ENCODE data around the gene FHIT. TPM values are rescaled to one million over a fixed set of nuclear protein-coding genes. Genes with fewer than 3 reads are reported as not detected.

FHIT gene
- total RNA-seq, 1 experiment from 2014 or later, result 20.1 TPM

DNA sequence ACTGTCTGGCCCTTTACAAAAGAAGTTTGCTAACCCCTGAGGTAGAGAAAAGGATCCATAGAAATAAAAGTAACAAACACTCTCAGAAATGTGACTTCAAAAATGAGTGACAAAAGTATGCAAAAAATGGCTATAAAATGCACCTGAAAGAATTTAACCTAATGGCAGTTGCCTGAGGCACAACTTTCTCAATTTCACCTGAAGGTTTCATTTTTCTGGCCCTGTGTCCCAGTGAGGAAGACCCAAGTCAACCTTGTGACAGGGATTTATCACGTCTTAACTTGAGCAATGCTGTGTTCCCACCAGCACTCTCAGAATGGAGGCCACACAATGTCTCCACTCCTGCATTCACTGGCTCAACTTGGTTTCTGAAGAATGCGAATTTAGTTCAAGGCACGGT, 83.0 kb downstream of the FHIT start:
- peaks cover 6% of the 10 kb centered on the region for H3K36me3 Mint-ChIP-seq (ENCODE audit: insufficient read depth, unreplicated experiment)
- no peak overlapping the region for H3K27ac Mint-ChIP-seq (ENCODE audit: low read depth, unreplicated experiment)
- no peak overlapping the region for H3K4me3 Mint-ChIP-seq (ENCODE audit: unreplicated experiment)
- TF ChIP-seq, protein P1, sequence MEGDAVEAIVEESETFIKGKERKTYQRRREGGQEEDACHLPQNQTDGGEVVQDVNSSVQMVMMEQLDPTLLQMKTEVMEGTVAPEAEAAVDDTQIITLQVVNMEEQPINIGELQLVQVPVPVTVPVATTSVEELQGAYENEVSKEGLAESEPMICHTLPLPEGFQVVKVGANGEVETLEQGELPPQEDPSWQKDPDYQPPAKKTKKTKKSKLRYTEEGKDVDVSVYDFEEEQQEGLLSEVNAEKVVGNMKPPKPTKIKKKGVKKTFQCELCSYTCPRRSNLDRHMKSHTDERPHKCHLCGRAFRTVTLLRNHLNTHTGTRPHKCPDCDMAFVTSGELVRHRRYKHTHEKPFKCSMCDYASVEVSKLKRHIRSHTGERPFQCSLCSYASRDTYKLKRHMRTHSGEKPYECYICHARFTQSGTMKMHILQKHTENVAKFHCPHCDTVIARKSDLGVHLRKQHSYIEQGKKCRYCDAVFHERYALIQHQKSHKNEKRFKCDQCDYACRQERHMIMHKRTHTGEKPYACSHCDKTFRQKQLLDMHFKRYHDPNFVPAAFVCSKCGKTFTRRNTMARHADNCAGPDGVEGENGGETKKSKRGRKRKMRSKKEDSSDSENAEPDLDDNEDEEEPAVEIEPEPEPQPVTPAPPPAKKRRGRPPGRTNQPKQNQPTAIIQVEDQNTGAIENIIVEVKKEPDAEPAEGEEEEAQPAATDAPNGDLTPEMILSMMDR (IDR thresholded peaks at IDR 0.05; ENCODE audit: unreplicated experiment), result no peak
- no TSS peak for BruUV-seq (replicated peaks)
- intact Hi-C loops (cut with micrococcal nuclease), result no loop called here
- H3K9me3 Mint-ChIP-seq (ENCODE audit: unreplicated experiment), result no peaks in the 10 kb centered on the region
- CTCF ChIA-PET, result no interaction called here
- POLR2A ChIA-PET, result no interaction called here
- H3K27me3 Mint-ChIP-seq (ENCODE audit: insufficient read depth, unreplicated experiment), result no peaks in the 10 kb centered on the region
- DNase-seq (ENCODE audit: unreplicated experiment), result no peak
- peaks cover 5% of the 10 kb centered on the region for H3K4me1 Mint-ChIP-seq (ENCODE audit: insufficient read depth, unreplicated experiment)

DNA sequence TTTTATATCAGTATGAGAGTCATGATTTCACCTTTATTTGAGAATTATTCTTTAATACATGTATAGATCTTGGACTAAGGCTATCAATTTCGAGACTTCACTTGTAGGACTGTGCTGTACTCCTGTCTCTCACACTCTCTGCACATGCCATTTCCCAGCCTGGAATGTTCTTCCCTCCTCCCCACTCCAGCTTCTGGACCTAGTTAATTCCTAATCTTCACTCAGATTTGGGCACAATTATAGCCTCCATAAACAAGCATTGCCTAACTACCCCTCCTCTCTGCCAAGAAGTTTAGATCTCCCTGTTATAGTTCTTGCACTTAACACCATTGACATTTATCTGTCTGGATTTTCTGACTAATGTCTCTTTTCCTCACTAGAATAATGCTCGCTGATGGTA, 88.3 kb downstream of the FHIT start:
- H3K27me3 Mint-ChIP-seq (ENCODE audit: insufficient read depth, unreplicated experiment), result no peaks in the 10 kb centered on the region
- intact Hi-C loops (cut with micrococcal nuclease), result no loop called here
- DNase-seq (ENCODE audit: unreplicated experiment), result no peak
- H3K36me3 Mint-ChIP-seq (ENCODE audit: insufficient read depth, unreplicated experiment), result peaks cover 12% of the 10 kb centered on the region
- H3K4me1 Mint-ChIP-seq (ENCODE audit: insufficient read depth, unreplicated experiment), result no peaks in the 10 kb centered on the region
- BruUV-seq (replicated peaks), result no TSS peak
- TF ChIP-seq, protein P1 (IDR thresholded peaks at IDR 0.05; ENCODE audit: unreplicated experiment), result no peak
- ChIA-PET POLR2A (no interaction called here), CTCF (no interaction called here)
- H3K9me3 Mint-ChIP-seq (ENCODE audit: unreplicated experiment), result no peaks in the 10 kb centered on the region
- H3K27ac Mint-ChIP-seq (ENCODE audit: low read depth, unreplicated experiment), result no peak overlapping the region
- no peak overlapping the region for H3K4me3 Mint-ChIP-seq (ENCODE audit: unreplicated experiment)

DNA sequence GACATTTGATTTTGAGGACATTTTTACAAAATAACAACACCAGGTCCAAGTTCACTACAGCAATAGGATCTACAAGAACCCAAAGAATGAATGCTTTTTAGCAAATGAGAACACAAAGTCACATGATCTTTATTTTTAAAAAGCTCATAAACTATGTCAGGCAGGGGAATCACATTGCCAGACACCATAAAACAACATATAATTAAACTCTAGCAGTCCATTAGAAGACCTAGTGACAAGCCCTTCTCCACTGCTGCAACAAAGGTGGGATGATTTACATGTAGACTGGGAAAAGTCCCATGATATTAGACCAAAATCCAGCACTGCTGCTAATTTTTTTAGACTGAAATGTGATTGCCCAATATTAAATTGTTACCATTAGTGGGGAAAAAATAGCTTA, 92.6 kb downstream of the FHIT start:
- TF ChIP-seq, protein P1 (IDR thresholded peaks at IDR 0.05; ENCODE audit: unreplicated experiment), result no peak
- H3K36me3 Mint-ChIP-seq (ENCODE audit: insufficient read depth, unreplicated experiment), result peaks cover 6% of the 10 kb centered on the region
- no peak overlapping the region for H3K27ac Mint-ChIP-seq (ENCODE audit: low read depth, unreplicated experiment)
- H3K27me3 Mint-ChIP-seq (ENCODE audit: insufficient read depth, unreplicated experiment), result no peaks in the 10 kb centered on the region
- DNase-seq (ENCODE audit: unreplicated experiment), result no peak
- ChIA-PET POLR2A (interaction anchor here (0.6 kb wide), 1 partner anchor 15 kb away, joined by 3 read pairs; no protein-coding TSS in a partner anchor), CTCF (no interaction called here)
- no peak overlapping the region for H3K4me3 Mint-ChIP-seq (ENCODE audit: unreplicated experiment)
- H3K9me3 Mint-ChIP-seq (ENCODE audit: unreplicated experiment), result no peaks in the 10 kb centered on the region
- intact Hi-C loops (cut with micrococcal nuclease), result no loop called here
- BruUV-seq (replicated peaks), result no TSS peak
- no peaks in the 10 kb centered on the region for H3K4me1 Mint-ChIP-seq (ENCODE audit: insufficient read depth, unreplicated experiment)

DNA sequence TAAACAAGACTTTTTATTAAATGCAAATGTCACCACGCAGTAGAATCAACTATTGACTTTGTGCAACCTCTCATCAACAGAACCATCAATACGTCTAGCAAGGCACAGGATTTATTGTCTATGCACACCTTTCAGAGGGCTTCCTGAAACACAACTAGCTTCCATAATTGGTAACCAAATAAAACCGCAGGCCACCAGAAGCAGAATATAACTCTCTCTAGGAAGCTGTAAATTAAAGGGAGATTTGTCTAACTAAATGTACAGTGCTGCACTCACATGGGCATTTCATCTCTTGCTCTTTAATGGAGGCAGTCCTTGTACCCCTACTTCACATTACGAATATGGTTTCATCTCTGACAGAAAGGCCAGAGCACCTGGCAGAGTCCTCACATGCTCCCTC, 93.0 kb downstream of the FHIT start:
- H3K4me1 Mint-ChIP-seq (ENCODE audit: insufficient read depth, unreplicated experiment), result no peaks in the 10 kb centered on the region
- TF ChIP-seq, protein P1 (IDR thresholded peaks at IDR 0.05; ENCODE audit: unreplicated experiment), result no peak
- H3K27ac Mint-ChIP-seq (ENCODE audit: low read depth, unreplicated experiment), result no peak overlapping the region
- ChIA-PET POLR2A (interaction anchor here (0.6 kb wide), 2 partner anchors 14 to 15 kb away, joined by 3 read pairs; no protein-coding TSS in a partner anchor), CTCF (interaction anchor here (0.6 kb wide), 1 partner anchor 1265 kb away, joined by 4 read pairs; no protein-coding TSS in a partner anchor)
- intact Hi-C loops (cut with micrococcal nuclease), result no loop called here
- peaks cover 6% of the 10 kb centered on the region for H3K36me3 Mint-ChIP-seq (ENCODE audit: insufficient read depth, unreplicated experiment)
- H3K4me3 Mint-ChIP-seq (ENCODE audit: unreplicated experiment), result no peak overlapping the region
- DNase-seq (ENCODE audit: unreplicated experiment), result no peak
- H3K9me3 Mint-ChIP-seq (ENCODE audit: unreplicated experiment), result no peaks in the 10 kb centered on the region
- BruUV-seq (replicated peaks), result no TSS peak
- H3K27me3 Mint-ChIP-seq (ENCODE audit: insufficient read depth, unreplicated experiment), result no peaks in the 10 kb centered on the region

All from MCF 10A (cell line).